DOHH2 (cell line): ENCODE measurements around the gene APLNR.

Experiments
- H3F3A ChIP-seq: fragments of 200-600 bp; sonication (generic), shearing (Covaris generic); 2 replicates; pipeline ENCODE4 v1.6.0; 2016; ENCODE audit warnings: antibody characterized with exemption, mild to moderate bottlenecking; ENCODE audit not compliant: control insufficient read depth, insufficient read depth
- H3K27ac ChIP-seq: fragments of 200-600 bp; sonication (generic); 2 replicates; pipeline ENCODE4 v1.5.1; 2014; ENCODE audit warnings: low read depth, mild to moderate bottlenecking, low read length, moderate library complexity
- H3K27me3 ChIP-seq: fragments of 200-600 bp; sonication (generic); 2 replicates; pipeline ENCODE4 v1.6.1; 2014; ENCODE audit warnings: mild to moderate bottlenecking, low read length, mixed read lengths; ENCODE audit not compliant: control insufficient read depth
- H3K36me3 ChIP-seq: fragments of 200-600 bp; sonication (generic); 2 replicates; pipeline ENCODE4 v1.6.1; 2014; ENCODE audit warnings: mild to moderate bottlenecking, low read length, moderate library complexity, mixed read lengths; ENCODE audit not compliant: control insufficient read depth
- H3K4me1 ChIP-seq: fragments of 200-600 bp; sonication (generic); 2 replicates; pipeline ENCODE4 v1.6.1; 2014; ENCODE audit warnings: mild to moderate bottlenecking, low read length, mixed read lengths; ENCODE audit not compliant: control insufficient read depth
- H3K4me2 ChIP-seq: fragments of 200-600 bp; sonication (generic); 2 replicates; pipeline ENCODE4 v1.6.0; 2014; ENCODE audit warnings: mild to moderate bottlenecking, low read length, moderate library complexity
- H3K4me3 ChIP-seq: fragments of 200-600 bp; sonication (generic); 2 replicates; pipeline ENCODE4 v1.5.1; 2014; ENCODE audit warnings: mild to moderate bottlenecking, low read length, mixed read lengths
- H3K79me2 ChIP-seq: fragments of 200-600 bp; sonication (generic); 2 replicates; pipeline ENCODE4 v1.6.1; 2014; ENCODE audit warnings: mild to moderate bottlenecking, low read length, mixed read lengths; ENCODE audit not compliant: control insufficient read depth
- H3K9me2 ChIP-seq: fragments of 200-600 bp; sonication (generic); replicated peaks from 2 replicates; pipeline ENCODE4 v1.6.1; 2014; ENCODE audit warnings: mild to moderate bottlenecking, low read length, mixed read lengths; ENCODE audit not compliant: control insufficient read depth
- H3K9me3 ChIP-seq: fragments of 200-600 bp; sonication (generic); 2 replicates; pipeline ENCODE4 v1.6.1; 2014; ENCODE audit warnings: antibody characterized with exemption, low read length, mixed read lengths; ENCODE audit not compliant: control insufficient read depth, insufficient read depth
- H4K20me1 ChIP-seq: fragments of 200-600 bp; sonication (generic); 2 replicates; pipeline ENCODE4 v1.6.0; 2014; ENCODE audit warnings: low read depth, mild to moderate bottlenecking, antibody characterized with exemption, low read length, moderate library complexity; ENCODE audit not compliant: control insufficient read depth, insufficient read depth
- EZH2phosphoT487 ChIP-seq: fragments of 200-600 bp; sonication (generic); IDR thresholded peaks from 2 replicates; pipeline ENCODE4 v1.6.1; 2017; ENCODE audit warnings: borderline replicate concordance, mild to moderate bottlenecking, antibody characterized with exemption, low read length, moderate library complexity, mixed read lengths
- TF ChIP-seq, protein P1 (sequence below): fragments of 200-600 bp; sonication (generic); IDR thresholded peaks from one replicate; pipeline ENCODE4 v1.5.1; 2014; ENCODE audit warnings: antibody characterized with exemption, mild to moderate bottlenecking, low read depth, low read length; ENCODE audit not compliant: poor library complexity, severe bottlenecking

Gene APLNR

GRCh38 chr11:57248780-57249383, 11.8 kb upstream of the APLNR start:
- Histone ChIP-seq H4K20me1 (no peaks in the 10 kb centered on the region), H3K27me3 (peaks cover 6% of the 10 kb centered on the region), H3K27ac (no peak overlapping the region), H3K4me3 (no peak overlapping the region), H3K79me2 (no peaks in the 10 kb centered on the region), H3K9me2 (no peaks in the 10 kb centered on the region), H3F3A (no peaks in the 10 kb centered on the region), H3K9me3 (no peaks in the 10 kb centered on the region), H3K36me3 (no peaks in the 10 kb centered on the region), H3K4me2 (no peak overlapping the region), H3K4me1 (peaks cover 5% of the 10 kb centered on the region; the same call in 1 of the 2 replicates)
- TF ChIP-seq EZH2phosphoT487, result no peak
- TF ChIP-seq, protein P1, sequence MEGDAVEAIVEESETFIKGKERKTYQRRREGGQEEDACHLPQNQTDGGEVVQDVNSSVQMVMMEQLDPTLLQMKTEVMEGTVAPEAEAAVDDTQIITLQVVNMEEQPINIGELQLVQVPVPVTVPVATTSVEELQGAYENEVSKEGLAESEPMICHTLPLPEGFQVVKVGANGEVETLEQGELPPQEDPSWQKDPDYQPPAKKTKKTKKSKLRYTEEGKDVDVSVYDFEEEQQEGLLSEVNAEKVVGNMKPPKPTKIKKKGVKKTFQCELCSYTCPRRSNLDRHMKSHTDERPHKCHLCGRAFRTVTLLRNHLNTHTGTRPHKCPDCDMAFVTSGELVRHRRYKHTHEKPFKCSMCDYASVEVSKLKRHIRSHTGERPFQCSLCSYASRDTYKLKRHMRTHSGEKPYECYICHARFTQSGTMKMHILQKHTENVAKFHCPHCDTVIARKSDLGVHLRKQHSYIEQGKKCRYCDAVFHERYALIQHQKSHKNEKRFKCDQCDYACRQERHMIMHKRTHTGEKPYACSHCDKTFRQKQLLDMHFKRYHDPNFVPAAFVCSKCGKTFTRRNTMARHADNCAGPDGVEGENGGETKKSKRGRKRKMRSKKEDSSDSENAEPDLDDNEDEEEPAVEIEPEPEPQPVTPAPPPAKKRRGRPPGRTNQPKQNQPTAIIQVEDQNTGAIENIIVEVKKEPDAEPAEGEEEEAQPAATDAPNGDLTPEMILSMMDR, result peak; percentile 45

DNA sequence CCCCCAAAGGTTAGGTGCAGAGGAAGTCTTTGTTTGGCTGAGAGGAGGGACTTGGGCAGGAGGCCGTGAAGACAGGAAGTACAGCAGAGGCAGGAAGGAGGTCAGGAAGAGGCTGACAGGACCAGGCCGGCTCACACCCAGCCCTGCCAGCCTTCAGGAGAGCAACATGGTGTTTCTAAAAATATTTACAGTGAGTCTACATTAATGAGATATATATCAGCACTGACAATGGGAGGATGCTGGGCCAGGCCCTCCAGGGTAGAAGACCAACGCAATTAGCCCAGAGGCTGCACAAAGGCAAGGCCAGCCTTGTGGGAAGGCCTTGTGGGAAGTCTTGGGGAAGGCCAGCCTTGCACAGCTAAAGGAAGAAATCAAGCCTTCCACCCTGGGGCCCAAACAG, 7.9 kb upstream of the APLNR start:
- Histone ChIP-seq H3K36me3 (no peaks in the 10 kb centered on the region), H3K4me3 (no peak overlapping the region), H3K27ac (no peak overlapping the region), H3K9me3 (no peaks in the 10 kb centered on the region), H4K20me1 (no peaks in the 10 kb centered on the region), H3K27me3 (no peaks in the 10 kb centered on the region), H3K4me1 (peaks cover 5% of the 10 kb centered on the region; the same call in 1 of the 2 replicates), H3K4me2 (no peak overlapping the region), H3K79me2 (no peaks in the 10 kb centered on the region), H3K9me2 (no peaks in the 10 kb centered on the region), H3F3A (no peaks in the 10 kb centered on the region)
- TF ChIP-seq EZH2phosphoT487, result no peak
- TF ChIP-seq, protein P1, result no peak

- no peaks in the 10 kb centered on the region for H3K36me3 ChIP-seq
- H3K27ac ChIP-seq, result no peak overlapping the region
- H3K27me3 ChIP-seq, result no peaks in the 10 kb centered on the region
- no peaks in the 10 kb centered on the region for H3K9me3 ChIP-seq
- H4K20me1 ChIP-seq, result no peaks in the 10 kb centered on the region
- H3K4me2 ChIP-seq, result no peak overlapping the region
- no peaks in the 10 kb centered on the region for H3K9me2 ChIP-seq
- no peaks in the 10 kb centered on the region for H3F3A ChIP-seq
- no peak for TF ChIP-seq EZH2phosphoT487
- TF ChIP-seq, protein P1, result no peak
- H3K79me2 ChIP-seq, result no peaks in the 10 kb centered on the region
- no peak overlapping the region for H3K4me3 ChIP-seq
- H3K4me1 ChIP-seq, result peaks cover 5% of the 10 kb centered on the region; the same call in 1 of the 2 replicates
These were observed 4.4 kb upstream of the APLNR start for GRCh38 chr11:57241353-57241972.
